Right lobe of liver (tissue), 6 donors: Measurements from ENCODE around the gene CD300C. TPM values are rescaled to one million over a fixed set of nuclear protein-coding genes. Genes with fewer than 3 reads are reported as not detected.

ENCODE experiments used
- ATAC-seq, 4 donors: fragments of 200-7000 bp; cut with Tn5 transposase; one replicate each; pipeline ENCODE4 v1.9.1; 2020; ENCODE audit warnings: mild to moderate bottlenecking in 4 of 4, moderate library complexity in 4 of 4
- DNase-seq, 3 donors: peaks; one replicate each; pipeline ENCODE4 v3.0.0-alpha.2; 2020
- H3K27ac ChIP-seq, 3 donors: fragments of 200-600 bp; one replicate each; pipeline ENCODE4 v1.8.0; 2022
- H3K27me3 ChIP-seq, 2 donors: fragments of 200-600 bp; one replicate each; pipeline ENCODE4 v1.8.0; 2022
- H3K36me3 ChIP-seq, 4 donors: fragments of 200-600 bp; sonication (generic) in 1 of 4; one replicate each; pipeline versions ENCODE4 v1.5.1 to v1.8.0; 2017 to 2022; ENCODE audit warnings: control low read depth in 1 of 4
- H3K4me1 ChIP-seq, 4 donors: fragments of 200-600 bp; sonication (generic) in 1 of 4; one replicate each; pipeline versions ENCODE4 v1.5.1 to v1.8.0; 2017 to 2022; ENCODE audit warnings: control low read depth in 1 of 4
- H3K4me3 ChIP-seq, 3 donors: fragments of 200-600 bp; one replicate each; pipeline ENCODE4 v1.8.0; 2022
- H3K9me3 ChIP-seq, 4 donors: fragments of 200-600 bp; sonication (generic) in 1 of 4; one replicate each; pipeline versions ENCODE4 v1.5.1 to v1.8.0; 2017 to 2022; ENCODE audit warnings: control low read depth in 1 of 4
- CTCF ChIP-seq, 4 donors: fragments of 200-600 bp in 3 of 4; fragments of 450-650 bp in 1 of 4; IDR thresholded peaks; one replicate each; pipeline versions ENCODE4 v1.5.1 to v1.8.0; 2016 to 2022; ENCODE audit warnings: antibody characterized with exemption in 4 of 4, mild to moderate bottlenecking in 2 of 4
- POLR2A ChIP-seq: fragments of 450-650 bp; IDR thresholded peaks from one replicate; pipeline ENCODE4 v1.6.1; 2017; ENCODE audit warnings: antibody characterized with exemption, mild to moderate bottlenecking
- WGBS: methylation state at CpG from one replicate; pipeline ENCODE4 v1.1.6; 2018; ENCODE audit warnings: low coverage, low lambda C conversion rate; ENCODE audit not compliant: insufficient coverage; ENCODE audit errors: missing lambda C conversion rate; 5-methylcytosine and 5-hydroxymethylcytosine counted together
- intact Hi-C, 2 donors: fragments of 100-400 bp; cut with DNase I; formaldehyde crosslinking; loops; one replicate each; pipeline versions ENCODE4 v1.11.2 to v1.14.1; 2022
- total RNA-seq, 6 experiments: library from RNA; depleted of rRNA in 2 of 6; stranded (reverse); fragments of >200 nt in 2 of 6; fragmentation: NEBNext Ultra II Directional in 3 of 6; extraction: Animal tissue kit (Norgen Biotek cat#: 25700) in 3 of 6; gene quantifications; one replicate each; pipeline versions ENCODE4 v1.1.0 to v1.2.4, GENCODE V29; 2016 to 2023
- donor health status: DM: no; HTN: yes; CAD: no.
- donor health status: DM: no; HTN: no; CAD: no.
- donor health status: DM: no; HTN: no; CAD: no.
- donor health status: DM: no; HTN: yes; CAD: no.
- donor health status: DM: no; HTN: yes; CAD: no.

CD300C gene
- total RNA-seq, 6 experiments from 2014 or later = 0.22 to 2.7 (median 0.41) TPM

GRCh38 chr17:74524653-74525464 is 21.1 kb downstream of the CD300C start:
- DNase-seq = peak in 1 of 3 donors; percentile 40
- WGBS = 54% methylated on average over 5 of the region's 11 CpGs
- no peak for ATAC-seq

GRCh38 chr17:74523308-74523707 is 22.6 kb downstream of the CD300C start:
- peak in 1 of 3 donors; percentile 39 for DNase-seq
- Histone ChIP-seq H3K27me3 (no peaks in the 10 kb centered on the region), H3K27ac (no peak overlapping the region), H3K4me1 (no peaks in the 10 kb centered on the region), H3K4me3 (no peak overlapping the region), H3K9me3 (no peaks in the 10 kb centered on the region), H3K36me3 (no peaks in the 10 kb centered on the region)
- TF ChIP-seq POLR2A (no peak), CTCF (IDR thresholded peaks at IDR 0.05) (no peak)
- 50% methylated on average over 1 of the region's 3 CpGs for WGBS
- intact Hi-C loops = no loop called here
- ATAC-seq = no peak

More at GRCh38 chr17:74524653-74525464, 21.1 kb downstream of the CD300C start:
- no peaks in the 10 kb centered on the region for H3K4me1 ChIP-seq
- no peak overlapping the region for H3K27ac ChIP-seq
- intact Hi-C loops = no loop called here
- H3K4me3 ChIP-seq = no peak overlapping the region
- TF ChIP-seq CTCF (IDR thresholded peaks at IDR 0.05) (no peak), POLR2A (no peak)
- H3K9me3 ChIP-seq = no peaks in the 10 kb centered on the region
- H3K27me3 ChIP-seq = no peaks in the 10 kb centered on the region
- H3K36me3 ChIP-seq = no peaks in the 10 kb centered on the region

DNA sequence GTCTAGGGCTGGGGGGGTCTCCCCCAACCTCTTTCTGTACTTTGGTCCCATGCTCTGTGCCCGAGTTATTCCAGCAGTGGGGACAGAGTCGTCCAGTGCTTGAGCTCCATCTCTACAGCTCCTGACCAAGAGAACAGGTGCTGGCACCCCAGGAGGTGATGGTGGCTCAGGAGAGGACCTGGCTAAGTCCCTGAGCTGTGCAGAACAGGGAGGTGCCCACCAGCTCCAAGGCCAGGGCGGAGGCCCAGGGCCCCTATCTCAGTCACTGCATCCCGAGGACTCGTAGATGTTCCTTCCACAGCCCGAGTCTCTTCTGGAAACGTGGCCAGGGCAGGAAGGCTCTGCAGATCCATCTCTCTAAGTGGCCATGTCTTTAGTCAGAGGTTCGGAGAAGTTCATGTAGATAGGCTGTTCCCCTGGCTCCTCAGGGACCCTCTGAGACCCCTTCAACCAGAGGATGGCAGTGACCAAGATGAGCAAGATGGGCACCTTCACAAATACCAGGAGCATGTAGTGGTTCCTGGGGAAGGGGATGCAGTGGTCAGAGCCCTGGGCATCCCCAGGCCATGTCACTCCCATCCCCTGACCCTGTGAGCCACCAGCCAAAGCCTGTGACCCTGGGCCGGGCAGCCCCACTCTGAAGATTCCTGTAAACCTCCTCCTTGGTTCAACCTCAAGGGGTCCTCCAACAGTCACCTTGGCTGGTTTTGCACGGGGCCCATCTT is 23.4 kb downstream of the CD300C start:
- H3K27ac ChIP-seq = peak overlapping the region in 1 of 3 donors; percentile 75
- no peaks in the 10 kb centered on the region for H3K27me3 ChIP-seq
- peak in 1 of 3 donors; percentile 43 for DNase-seq
- WGBS = 50% methylated on average over 1 of the region's 10 CpGs
- TF ChIP-seq POLR2A (no peak), CTCF (IDR thresholded peaks at IDR 0.05) (no peak)
- intact Hi-C loops = no loop called here
- no peak overlapping the region for H3K4me3 ChIP-seq
- H3K36me3 ChIP-seq = no peaks in the 10 kb centered on the region
- no peaks in the 10 kb centered on the region for H3K9me3 ChIP-seq
- no peak for ATAC-seq
- H3K4me1 ChIP-seq = no peaks in the 10 kb centered on the region

DNA sequence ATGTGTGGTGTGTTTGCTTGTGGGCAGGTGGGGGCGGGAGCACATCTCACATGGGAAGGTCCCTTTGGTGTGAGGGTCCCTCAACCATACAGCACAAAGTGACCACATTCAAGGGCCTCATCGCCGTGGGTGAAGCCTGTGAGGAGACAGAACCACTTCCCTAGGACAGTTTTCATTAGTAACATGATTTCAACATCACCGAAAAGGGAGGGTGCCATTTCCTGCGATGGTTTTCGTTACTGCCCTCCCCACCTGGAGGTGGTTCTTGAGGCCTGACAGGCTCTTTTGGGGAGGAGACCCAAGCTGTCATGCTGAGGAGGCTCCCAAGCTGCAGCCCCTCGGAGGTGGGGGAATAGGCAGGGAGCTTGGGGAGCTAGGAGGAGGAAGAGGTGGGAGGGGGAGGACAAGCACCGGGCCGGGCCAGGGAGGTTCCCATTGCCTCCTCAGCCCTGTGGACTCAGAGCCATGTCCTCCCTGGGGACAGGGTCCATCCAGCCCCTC is 24.2 kb downstream of the CD300C start:
- ATAC-seq (peak; percentile 43 to 53 (median 48)), DNase-seq (peak in 1 of 3 donors; percentile 50)
- H3K4me1 ChIP-seq = no peaks in the 10 kb centered on the region
- H3K36me3 ChIP-seq = no peaks in the 10 kb centered on the region
- intact Hi-C loops = no loop called here
- H3K9me3 ChIP-seq = no peaks in the 10 kb centered on the region
- no peaks in the 10 kb centered on the region for H3K27me3 ChIP-seq
- WGBS = 33% methylated on average over 4 of the region's 9 CpGs
- peak overlapping the region in 2 of 3 donors; percentile 53 to 75 for H3K27ac ChIP-seq
- no peak for TF ChIP-seq CTCF (IDR thresholded peaks at IDR 0.05)
- TF ChIP-seq POLR2A = no peak
- no peak overlapping the region for H3K4me3 ChIP-seq
